Activated T-cell treated with anti-CD3 and anti-CD28 coated beads for 1 hour (primary cell): ENCODE results near the gene R3HCC1L.
"Not testable (repeated sequence)": the region's sequence is repeated elsewhere in the genome, so short reads cannot be mapped to it uniquely, and the experiment has no call there.

Experiments used
- DNase-seq: peaks from one replicate; pipeline ENCODE4 v3.0.0-alpha.2; 2020; ENCODE audit warnings: low read depth

The R3HCC1L gene

GRCh38 chr10:98172495-98172894, 38.0 kb downstream of the R3HCC1L start:
- no peak for DNase-seq

DNA sequence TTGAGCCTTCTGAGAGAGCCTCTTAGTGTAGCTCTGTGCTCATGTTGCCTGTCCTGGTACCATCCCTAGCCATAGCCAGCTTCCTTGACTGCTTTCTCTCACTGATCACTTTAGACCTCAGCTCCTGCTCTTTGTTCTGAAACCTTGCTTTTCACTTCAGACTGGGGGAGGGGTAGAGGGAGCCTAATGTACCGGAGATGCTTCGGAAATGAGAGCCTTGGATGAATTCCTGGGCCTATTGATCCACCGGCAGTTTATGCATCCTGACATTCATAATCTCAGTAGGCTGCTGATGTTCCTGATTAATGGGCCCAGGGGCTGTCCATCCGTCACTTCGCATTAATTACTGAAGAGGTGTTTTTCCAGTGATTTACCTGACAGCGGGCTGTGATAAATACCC, 38.8 kb downstream of the R3HCC1L start:
- no peak for DNase-seq

- DNase-seq, result not testable (repeated sequence)
Observed at GRCh38 chr10:98182351-98182915, 48.0 kb downstream of the R3HCC1L start.

GRCh38 chr10:98186681-98187080, 52.2 kb downstream of the R3HCC1L start:
- DNase-seq, result no peak

GRCh38 chr10:98190773-98191172, 56.3 kb downstream of the R3HCC1L start:
- DNase-seq, result not testable (repeated sequence)

GRCh38 chr10:98193037-98193436, 58.6 kb downstream of the R3HCC1L start:
- DNase-seq, result no peak

GRCh38 chr10:98194633-98195032, 60.2 kb downstream of the R3HCC1L start:
- DNase-seq, result no peak

- DNase-seq, result no peak
Observed at GRCh38 chr10:98195120-98195519, 60.7 kb downstream of the R3HCC1L start.

DNA sequence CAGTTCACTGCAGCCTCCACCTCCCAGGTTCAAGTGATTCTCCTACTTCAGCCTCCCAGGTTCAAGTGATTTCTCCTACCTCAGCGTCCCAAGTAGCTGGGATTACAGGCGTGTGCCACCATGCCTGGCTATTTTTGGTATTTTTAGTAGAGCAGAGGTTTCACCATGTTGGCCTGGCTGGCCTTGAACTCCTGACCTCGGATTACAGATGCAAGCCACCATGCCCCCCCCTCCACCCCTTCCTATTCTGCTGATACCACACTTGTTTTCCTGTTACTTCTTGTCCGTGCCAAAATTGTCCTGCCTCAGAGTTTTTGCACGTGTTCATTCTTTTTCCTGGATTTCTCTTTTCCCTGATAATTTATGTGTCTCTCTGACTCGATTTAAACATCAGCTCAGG, 62.5 kb downstream of the R3HCC1L start:
- no peak for DNase-seq

DNA sequence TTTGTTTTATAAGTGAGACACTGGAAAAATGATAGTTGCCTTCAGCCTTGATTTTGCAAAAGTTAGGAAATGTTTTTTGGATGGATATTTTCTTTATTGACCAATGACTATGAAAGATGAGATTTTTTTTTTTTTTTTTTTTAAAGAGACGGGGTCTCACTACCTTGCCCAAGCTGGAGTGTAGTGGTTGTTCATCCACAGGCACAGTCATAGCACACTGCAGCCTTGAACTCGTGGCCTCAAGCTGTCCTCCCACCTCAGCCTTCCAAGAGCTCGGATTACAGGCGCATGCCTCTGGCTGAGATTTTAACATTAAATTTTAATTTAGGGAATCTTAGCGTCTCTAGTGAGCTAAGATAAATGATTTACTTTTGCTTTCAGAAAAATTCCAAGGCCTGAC, 67.3 kb downstream of the R3HCC1L start:
- DNase-seq, result no peak

DNA sequence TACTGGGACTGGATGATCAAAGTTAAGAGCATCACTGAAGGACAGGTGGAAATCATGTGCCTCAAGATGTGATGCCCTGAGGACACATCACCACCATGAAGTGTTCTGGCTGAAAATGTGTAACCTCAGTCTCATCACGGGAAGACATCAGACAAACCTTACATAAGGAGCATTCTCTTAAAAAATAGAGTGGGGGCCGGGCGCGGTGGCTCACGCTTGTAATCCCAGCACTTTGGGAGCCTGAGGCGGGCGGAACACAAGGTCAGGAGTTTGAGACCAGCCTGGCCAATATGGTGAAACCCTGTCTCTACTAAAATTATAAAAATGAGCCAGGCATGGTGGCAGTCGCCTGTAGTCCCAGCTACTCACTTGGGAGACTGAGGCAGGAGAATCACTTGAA, 67.9 kb downstream of the R3HCC1L start:
- no peak for DNase-seq

- DNase-seq, result no peak
Observed at GRCh38 chr10:98205351-98205750, 70.9 kb downstream of the R3HCC1L start.

GRCh38 chr10:98208925-98209324, 74.5 kb downstream of the R3HCC1L start:
- DNase-seq, result no peak

DNA sequence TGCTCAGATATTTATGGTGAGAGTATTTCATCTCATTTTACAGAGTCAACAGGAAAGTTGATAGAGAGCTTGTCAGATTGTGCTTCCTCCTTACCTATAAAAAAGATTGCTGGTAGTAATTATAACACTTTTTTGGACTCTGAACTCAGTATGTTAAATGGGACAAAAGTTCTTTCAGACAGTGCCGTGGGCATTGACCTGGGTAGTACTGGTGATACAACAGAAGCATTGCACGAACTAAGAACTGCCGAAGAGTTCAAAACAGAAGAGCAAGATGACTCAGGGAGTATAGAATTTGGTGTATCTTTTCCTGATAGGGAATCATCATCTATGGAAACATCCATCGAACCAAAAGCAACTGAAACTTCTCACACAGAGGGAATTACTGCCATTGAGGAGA, 75.0 kb downstream of the R3HCC1L start:
- no peak for DNase-seq

GRCh38 chr10:98212196-98212595, 77.7 kb downstream of the R3HCC1L start:
- DNase-seq, result no peak

DNA sequence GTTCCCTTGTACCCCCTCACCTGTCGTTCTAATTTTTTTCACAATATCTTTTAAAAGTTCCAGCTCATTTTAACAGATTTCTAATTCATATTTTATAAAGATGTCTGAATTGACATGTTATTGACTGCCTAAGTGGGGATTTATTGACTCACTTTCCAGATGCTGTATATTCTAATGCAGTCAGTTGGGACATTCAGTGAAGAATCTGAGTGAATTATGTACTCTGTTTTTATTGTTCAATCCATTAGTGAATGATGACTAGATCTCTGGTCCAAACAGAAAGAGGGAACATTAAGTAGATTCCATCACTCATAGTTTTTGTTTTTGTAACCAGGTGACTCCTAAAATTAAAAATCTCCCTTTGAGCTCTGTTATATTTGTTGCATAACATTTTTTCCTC, 79.3 kb downstream of the R3HCC1L start:
- no peak for DNase-seq

DNA sequence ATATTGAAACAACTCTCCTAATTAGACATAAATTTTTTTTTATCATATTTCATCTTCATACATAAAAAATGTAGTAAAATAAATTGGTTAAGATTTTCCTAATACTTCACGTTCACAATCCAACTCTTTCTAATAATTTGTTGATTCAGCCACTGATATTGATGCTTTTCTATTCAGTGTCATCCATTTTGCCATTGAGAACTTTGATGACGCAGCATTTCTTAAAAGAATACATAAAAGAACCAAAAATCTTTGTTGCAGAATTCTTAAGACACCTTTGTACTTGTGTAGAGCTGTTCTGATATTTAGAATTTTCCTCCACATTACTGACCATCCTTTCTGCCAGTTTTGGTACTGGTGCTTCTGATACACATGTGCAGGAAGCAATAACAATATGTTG, 80.9 kb downstream of the R3HCC1L start:
- no peak for DNase-seq

GRCh38 chr10:98217801-98218200, 83.3 kb downstream of the R3HCC1L start:
- no peak for DNase-seq

DNA sequence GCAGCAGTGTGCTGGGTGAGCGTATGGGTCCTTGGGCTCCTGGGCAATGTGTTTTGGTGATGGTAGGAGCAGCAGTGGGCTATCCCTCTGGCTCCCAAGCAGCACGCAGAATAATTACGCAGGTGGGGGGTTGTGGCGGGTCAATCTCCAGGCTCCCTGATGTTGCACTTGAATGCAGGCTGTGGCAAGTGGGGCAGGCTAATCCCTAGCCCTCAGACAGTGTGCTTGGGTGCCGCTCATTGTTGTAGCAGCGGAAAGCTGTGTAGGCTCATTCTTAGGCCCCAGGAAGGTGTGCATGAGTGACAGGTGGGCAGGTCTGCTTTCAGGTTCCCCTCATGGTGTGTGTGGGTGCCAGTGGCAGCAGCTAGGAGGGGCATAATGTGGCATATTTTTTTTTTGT, 89.4 kb downstream of the R3HCC1L start:
- no peak for DNase-seq

- DNase-seq, result no peak
Observed at GRCh38 chr10:98224509-98224908, 90.1 kb downstream of the R3HCC1L start.

- no peak for DNase-seq
Observed at GRCh38 chr10:98224996-98225395, 90.5 kb downstream of the R3HCC1L start.

- DNase-seq, result no peak
Observed at GRCh38 chr10:98226508-98227144, 92.2 kb downstream of the R3HCC1L start.

GRCh38 chr10:98227713-98228112, 93.3 kb downstream of the R3HCC1L start:
- not testable (repeated sequence) for DNase-seq

DNA sequence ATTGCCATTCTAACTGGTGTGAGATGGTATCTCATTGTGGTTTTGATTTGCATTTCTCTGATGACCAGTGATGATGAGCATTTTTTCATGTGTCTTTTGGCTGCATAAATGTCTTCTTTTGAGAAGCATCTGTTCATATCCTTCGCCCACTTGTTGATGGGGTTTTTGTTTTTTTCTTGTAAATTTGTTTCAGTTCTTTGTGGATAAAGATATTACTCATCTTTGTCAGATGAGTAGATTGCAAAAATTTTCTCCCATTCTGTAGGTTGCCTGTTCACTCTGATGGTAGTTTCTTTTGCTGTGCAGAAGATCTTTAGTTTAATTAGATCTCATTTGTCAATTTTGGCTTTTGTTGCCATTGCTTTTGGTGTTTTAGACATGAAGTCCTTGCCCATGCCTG, 93.8 kb downstream of the R3HCC1L start:
- DNase-seq, result not testable (repeated sequence)
